ENCODE results near the gene ACOX2.

The ACOX2 gene

GRCh38 chr3:58537412-58538301 lies 667 bp upstream of the ACOX2 start:
- no peak overlapping the region for H3K4me2 ChIP-seq (ENCODE audit: low read length)
- no peaks in the 10 kb centered on the region for H3K9me2 ChIP-seq (replicated peaks; ENCODE audit: control insufficient read depth, low read length)
- H3K4me1 ChIP-seq (ENCODE audit: control insufficient read depth, low read length) = peaks cover 4% of the 10 kb centered on the region; the same call in 1 of the 2 replicates
- H3K79me2 ChIP-seq (ENCODE audit: control insufficient read depth, low read length) = no peaks in the 10 kb centered on the region
- no peaks in the 10 kb centered on the region for H4K20me1 ChIP-seq (ENCODE audit: control insufficient read depth, insufficient read depth, low read depth, low read length)
- no peak for TF ChIP-seq CTCF (IDR thresholded peaks at IDR 0.05; ENCODE audit: low read depth, low read length, poor library complexity, severe bottlenecking)
- TF ChIP-seq EZH2phosphoT487 (IDR thresholded peaks at IDR 0.05; ENCODE audit: borderline replicate concordance, low read length) = no peak
- no peak overlapping the region for H3K27ac ChIP-seq (ENCODE audit: low read depth, low read length)
- H3K36me3 ChIP-seq (ENCODE audit: control insufficient read depth, low read length) = no peaks in the 10 kb centered on the region
- H3K27me3 ChIP-seq (ENCODE audit: control insufficient read depth, low read length) = peaks cover 2% of the 10 kb centered on the region; the same call in 1 of the 2 replicates
- no peaks in the 10 kb centered on the region for H3F3A ChIP-seq (ENCODE audit: control insufficient read depth, insufficient read depth)
- no peaks in the 10 kb centered on the region for H3K9me3 ChIP-seq (ENCODE audit: control insufficient read depth, insufficient read depth, low read length)
- no peak overlapping the region for H3K4me3 ChIP-seq (ENCODE audit: low read length)

GRCh38 chr3:58535531-58536500 lies 1.2 kb downstream of the ACOX2 start:
- Histone ChIP-seq H3K4me2 (ENCODE audit: low read length) (no peak overlapping the region), H3K4me1 (ENCODE audit: control insufficient read depth, low read length) (peaks cover 11% of the 10 kb centered on the region; the same call in 1 of the 2 replicates), H3K9me3 (ENCODE audit: control insufficient read depth, insufficient read depth, low read length) (no peaks in the 10 kb centered on the region), H3F3A (ENCODE audit: control insufficient read depth, insufficient read depth) (no peaks in the 10 kb centered on the region), H3K27me3 (ENCODE audit: control insufficient read depth, low read length) (peaks cover 2% of the 10 kb centered on the region; the same call in 1 of the 2 replicates), H3K4me3 (ENCODE audit: low read length) (no peak overlapping the region), H3K36me3 (ENCODE audit: control insufficient read depth, low read length) (no peaks in the 10 kb centered on the region), H3K79me2 (ENCODE audit: control insufficient read depth, low read length) (no peaks in the 10 kb centered on the region), H4K20me1 (ENCODE audit: control insufficient read depth, insufficient read depth, low read depth, low read length) (no peaks in the 10 kb centered on the region), H3K27ac (ENCODE audit: low read depth, low read length) (no peak overlapping the region), H3K9me2 (replicated peaks; ENCODE audit: control insufficient read depth, low read length) (no peaks in the 10 kb centered on the region)
- TF ChIP-seq EZH2phosphoT487 (IDR thresholded peaks at IDR 0.05; ENCODE audit: borderline replicate concordance, low read length) = no peak

GRCh38 chr3:58534592-58535494 lies 2.1 kb downstream of the ACOX2 start:
- H3K36me3 ChIP-seq (ENCODE audit: control insufficient read depth, low read length) = no peaks in the 10 kb centered on the region
- H3K27ac ChIP-seq (ENCODE audit: low read depth, low read length) = no peak overlapping the region
- H3K79me2 ChIP-seq (ENCODE audit: control insufficient read depth, low read length) = no peaks in the 10 kb centered on the region
- H3K4me1 ChIP-seq (ENCODE audit: control insufficient read depth, low read length) = peaks cover 11% of the 10 kb centered on the region; the same call in 1 of the 2 replicates
- no peaks in the 10 kb centered on the region for H3K9me2 ChIP-seq (replicated peaks; ENCODE audit: control insufficient read depth, low read length)
- H4K20me1 ChIP-seq (ENCODE audit: control insufficient read depth, insufficient read depth, low read depth, low read length) = no peaks in the 10 kb centered on the region
- H3K4me3 ChIP-seq (ENCODE audit: low read length) = no peak overlapping the region
- no peaks in the 10 kb centered on the region for H3K9me3 ChIP-seq (ENCODE audit: control insufficient read depth, insufficient read depth, low read length)
- no peaks in the 10 kb centered on the region for H3F3A ChIP-seq (ENCODE audit: control insufficient read depth, insufficient read depth)
- TF ChIP-seq EZH2phosphoT487 (IDR thresholded peaks at IDR 0.05; ENCODE audit: borderline replicate concordance, low read length) = no peak
- no peak for TF ChIP-seq CTCF (IDR thresholded peaks at IDR 0.05; ENCODE audit: low read depth, low read length, poor library complexity, severe bottlenecking)
- H3K4me2 ChIP-seq (ENCODE audit: low read length) = no peak overlapping the region
- peaks cover 2% of the 10 kb centered on the region; the same call in 1 of the 2 replicates for H3K27me3 ChIP-seq (ENCODE audit: control insufficient read depth, low read length)

Measured in DOHH2 (cell line).